ENCODE data around the gene PRKAG2.

Gene PRKAG2

DNA sequence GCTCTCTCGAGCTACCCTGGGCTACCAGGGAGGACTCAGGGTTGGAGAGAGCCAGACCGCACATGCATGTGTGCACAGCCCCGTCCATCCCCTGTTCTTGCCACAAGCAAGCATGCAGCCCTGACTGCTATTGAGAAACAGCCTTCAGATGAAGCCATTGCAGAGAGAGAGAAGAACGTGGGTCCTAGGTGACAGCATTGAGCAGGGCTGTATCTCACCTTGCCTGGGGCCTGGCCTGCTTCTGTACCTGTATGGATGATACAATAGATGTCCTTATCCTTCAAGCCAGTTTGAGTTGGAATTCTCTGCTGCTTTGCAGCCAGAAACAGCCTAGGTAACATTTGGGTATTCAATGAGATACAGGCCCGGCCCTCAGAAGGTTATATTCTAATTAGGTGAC lies 229.9 kb downstream of the PRKAG2 start:
- H3K79me2 ChIP-seq (ENCODE audit: insufficient read depth, low read length): no peaks in the 10 kb centered on the region
- no peak for TF ChIP-seq EZH2 (IDR thresholded peaks at IDR 0.05; ENCODE audit: borderline replicate concordance, low read length)
- TF ChIP-seq, protein P1, sequence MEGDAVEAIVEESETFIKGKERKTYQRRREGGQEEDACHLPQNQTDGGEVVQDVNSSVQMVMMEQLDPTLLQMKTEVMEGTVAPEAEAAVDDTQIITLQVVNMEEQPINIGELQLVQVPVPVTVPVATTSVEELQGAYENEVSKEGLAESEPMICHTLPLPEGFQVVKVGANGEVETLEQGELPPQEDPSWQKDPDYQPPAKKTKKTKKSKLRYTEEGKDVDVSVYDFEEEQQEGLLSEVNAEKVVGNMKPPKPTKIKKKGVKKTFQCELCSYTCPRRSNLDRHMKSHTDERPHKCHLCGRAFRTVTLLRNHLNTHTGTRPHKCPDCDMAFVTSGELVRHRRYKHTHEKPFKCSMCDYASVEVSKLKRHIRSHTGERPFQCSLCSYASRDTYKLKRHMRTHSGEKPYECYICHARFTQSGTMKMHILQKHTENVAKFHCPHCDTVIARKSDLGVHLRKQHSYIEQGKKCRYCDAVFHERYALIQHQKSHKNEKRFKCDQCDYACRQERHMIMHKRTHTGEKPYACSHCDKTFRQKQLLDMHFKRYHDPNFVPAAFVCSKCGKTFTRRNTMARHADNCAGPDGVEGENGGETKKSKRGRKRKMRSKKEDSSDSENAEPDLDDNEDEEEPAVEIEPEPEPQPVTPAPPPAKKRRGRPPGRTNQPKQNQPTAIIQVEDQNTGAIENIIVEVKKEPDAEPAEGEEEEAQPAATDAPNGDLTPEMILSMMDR (IDR thresholded peaks at IDR 0.05; ENCODE audit: low read length): no peak
- H3K36me3 ChIP-seq (ENCODE audit: insufficient read depth, low read length): no peaks in the 10 kb centered on the region
- no peaks in the 10 kb centered on the region for H3K4me1 ChIP-seq (ENCODE audit: insufficient read depth, low read length, severe bottlenecking)
- H3K27me3 ChIP-seq (ENCODE audit: insufficient read depth, low read length): peaks cover 8% of the 10 kb centered on the region; the same call in 1 of the 2 replicates
- no peaks in the 10 kb centered on the region for H3K9me2 ChIP-seq (ENCODE audit: low read depth, low read length)
- H2AFZ ChIP-seq (ENCODE audit: low read length): no peak overlapping the region
- no peak overlapping the region for H3K4me3 ChIP-seq (ENCODE audit: low read depth, low read length, poor library complexity, severe bottlenecking)
- no peak overlapping the region for H3K4me2 ChIP-seq (ENCODE audit: low read length)
- H3K9me3 ChIP-seq (ENCODE audit: low read length): no peaks in the 10 kb centered on the region
- no peaks in the 10 kb centered on the region for H4K20me1 ChIP-seq (ENCODE audit: insufficient read depth, low read length)
- no peak overlapping the region for H3K27ac ChIP-seq (ENCODE audit: low read depth, low read length, poor library complexity, severe bottlenecking)
- H3F3A ChIP-seq (ENCODE audit: insufficient read depth, low read length): no peaks in the 10 kb centered on the region
- no peak overlapping the region for H3K9ac ChIP-seq (ENCODE audit: low read length)

DNA sequence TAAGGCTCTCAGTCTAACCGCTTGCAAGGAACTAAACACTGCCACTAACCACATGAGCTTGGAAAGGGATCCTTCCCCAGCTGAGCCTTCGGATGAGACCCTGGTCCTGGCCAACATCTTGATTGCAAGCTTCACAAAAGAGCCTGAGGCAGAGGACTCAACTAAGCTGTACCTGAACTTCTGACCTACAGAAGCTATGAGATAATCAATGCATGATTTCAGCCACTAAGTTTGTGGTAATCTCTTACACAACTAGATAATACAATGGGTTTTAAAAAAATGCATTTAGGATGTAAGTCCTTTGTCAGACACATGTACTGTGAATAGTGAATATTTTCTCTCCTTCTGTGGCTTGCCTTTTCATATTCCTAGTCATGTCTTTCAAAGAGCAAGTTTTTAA lies 231.6 kb downstream of the PRKAG2 start:
- no peaks in the 10 kb centered on the region for H3F3A ChIP-seq (ENCODE audit: insufficient read depth, low read length)
- no peaks in the 10 kb centered on the region for H3K9me2 ChIP-seq (ENCODE audit: low read depth, low read length)
- no peaks in the 10 kb centered on the region for H3K9me3 ChIP-seq (ENCODE audit: low read length)
- TF ChIP-seq EZH2 (IDR thresholded peaks at IDR 0.05; ENCODE audit: borderline replicate concordance, low read length): no peak
- TF ChIP-seq, protein P1 (IDR thresholded peaks at IDR 0.05; ENCODE audit: low read length): no peak
- no peak overlapping the region for H3K9ac ChIP-seq (ENCODE audit: low read length)
- no peak overlapping the region for H3K4me2 ChIP-seq (ENCODE audit: low read length)
- no peaks in the 10 kb centered on the region for H4K20me1 ChIP-seq (ENCODE audit: insufficient read depth, low read length)
- H3K4me3 ChIP-seq (ENCODE audit: low read depth, low read length, poor library complexity, severe bottlenecking): no peak overlapping the region
- H3K27ac ChIP-seq (ENCODE audit: low read depth, low read length, poor library complexity, severe bottlenecking): no peak overlapping the region
- H3K4me1 ChIP-seq (ENCODE audit: insufficient read depth, low read length, severe bottlenecking): no peaks in the 10 kb centered on the region
- H3K36me3 ChIP-seq (ENCODE audit: insufficient read depth, low read length): no peaks in the 10 kb centered on the region
- H3K79me2 ChIP-seq (ENCODE audit: insufficient read depth, low read length): no peaks in the 10 kb centered on the region
- no peak overlapping the region for H2AFZ ChIP-seq (ENCODE audit: low read length)
- peaks cover 3% of the 10 kb centered on the region; the same call in 1 of the 2 replicates for H3K27me3 ChIP-seq (ENCODE audit: insufficient read depth, low read length)

DNA sequence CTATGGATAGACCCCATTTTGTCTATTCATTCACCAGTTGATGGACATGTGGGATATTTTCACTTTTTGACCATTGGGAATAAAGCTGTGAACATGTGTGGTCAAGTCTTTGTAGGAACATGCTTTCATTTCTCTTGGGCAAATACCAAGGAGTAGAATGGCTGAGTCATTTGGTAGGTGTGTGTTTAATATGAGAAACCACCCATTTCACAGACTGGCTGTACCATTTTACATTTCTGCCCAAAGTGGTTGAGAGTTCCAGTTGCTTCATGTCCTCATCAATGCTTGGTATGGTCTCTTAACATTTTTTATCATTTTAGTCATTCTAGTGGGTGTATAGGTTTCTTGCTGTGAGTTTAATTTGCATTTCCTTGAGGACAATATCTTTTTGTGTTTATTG lies 232.4 kb downstream of the PRKAG2 start:
- H3K27me3 ChIP-seq (ENCODE audit: insufficient read depth, low read length): peaks cover 3% of the 10 kb centered on the region; the same call in 1 of the 2 replicates
- no peaks in the 10 kb centered on the region for H3K9me3 ChIP-seq (ENCODE audit: low read length)
- TF ChIP-seq, protein P1 (IDR thresholded peaks at IDR 0.05; ENCODE audit: low read length): no peak
- TF ChIP-seq EZH2 (IDR thresholded peaks at IDR 0.05; ENCODE audit: borderline replicate concordance, low read length): no peak
- H3K36me3 ChIP-seq (ENCODE audit: insufficient read depth, low read length): no peaks in the 10 kb centered on the region
- no peaks in the 10 kb centered on the region for H4K20me1 ChIP-seq (ENCODE audit: insufficient read depth, low read length)
- no peak overlapping the region for H3K4me3 ChIP-seq (ENCODE audit: low read depth, low read length, poor library complexity, severe bottlenecking)
- no peaks in the 10 kb centered on the region for H3K79me2 ChIP-seq (ENCODE audit: insufficient read depth, low read length)
- no peaks in the 10 kb centered on the region for H3K9me2 ChIP-seq (ENCODE audit: low read depth, low read length)
- H2AFZ ChIP-seq (ENCODE audit: low read length): no peak overlapping the region
- no peak overlapping the region for H3K27ac ChIP-seq (ENCODE audit: low read depth, low read length, poor library complexity, severe bottlenecking)
- no peak overlapping the region for H3K9ac ChIP-seq (ENCODE audit: low read length)
- H3K4me1 ChIP-seq (ENCODE audit: insufficient read depth, low read length, severe bottlenecking): no peaks in the 10 kb centered on the region
- H3F3A ChIP-seq (ENCODE audit: insufficient read depth, low read length): no peaks in the 10 kb centered on the region
- no peak overlapping the region for H3K4me2 ChIP-seq (ENCODE audit: low read length)

All from OCI-LY1 (cell line).